SK-N-SH treated with all-trans-retinoic acid at 6 μM for 48 hours (cell line): ENCODE measurements around the gene MCRIP2.

Experiments used
- ATAC-seq: fragments of 200-7000 bp; cut with Tn5 transposase; 3 replicates; pipeline ENCODE4 v1.9.1; 2020; ENCODE audit warnings: mild to moderate bottlenecking, moderate library complexity
- ARNTL ChIP-seq: fragments of 450-650 bp; formaldehyde crosslinking; IDR thresholded peaks from 2 replicates; pipeline ENCODE4 v1.5.0; 2020; ENCODE audit warnings: low read depth, mild to moderate bottlenecking, moderate library complexity, borderline replicate concordance
- BACH2 ChIP-seq: fragments of 250-450 bp; sonication (Bioruptor Pico); IDR thresholded peaks from 2 replicates; pipeline ENCODE4 v1.9.0; 2021; ENCODE audit warnings: mild to moderate bottlenecking, borderline replicate concordance
- CSDC2 ChIP-seq: fragments of 250-450 bp; sonication (Bioruptor Pico); IDR thresholded peaks from 2 replicates; pipeline ENCODE4 v1.5.0; 2020; ENCODE audit warnings: mild to moderate bottlenecking, moderate library complexity
- ESRRG ChIP-seq: fragments of 250-450 bp; sonication (Bioruptor Pico); IDR thresholded peaks from 2 replicates; pipeline ENCODE4 v1.6.1; 2021; ENCODE audit warnings: mild to moderate bottlenecking
- GLIS3 ChIP-seq: fragments of 250-450 bp; sonication (Bioruptor Pico); IDR thresholded peaks from 2 replicates; pipeline ENCODE4 v1.5.0; 2020; ENCODE audit warnings: mild to moderate bottlenecking, moderate library complexity
- ISL1 ChIP-seq: fragments of 250-450 bp; sonication (Bioruptor Pico); IDR thresholded peaks from 2 replicates; pipeline ENCODE4 v2.1.2; 2022; ENCODE audit warnings: mild to moderate bottlenecking, moderate library complexity
- OSR1 ChIP-seq: fragments of 250-450 bp; sonication (Bioruptor Pico); IDR thresholded peaks from 2 replicates; pipeline ENCODE4 v1.8.0; 2022; ENCODE audit warnings: moderate library complexity, mild to moderate bottlenecking, inconsistent platforms
- PPARA ChIP-seq: fragments of 250-450 bp; sonication (Bioruptor Pico); IDR thresholded peaks from 2 replicates; pipeline ENCODE4 v1.5.0; 2020; ENCODE audit warnings: mild to moderate bottlenecking, borderline replicate concordance
- RARB ChIP-seq: fragments of 250-450 bp; sonication (Bioruptor Pico); IDR thresholded peaks from 2 replicates; pipeline ENCODE4 v1.8.0; 2021; ENCODE audit warnings: mild to moderate bottlenecking, moderate library complexity
- SNAI2 ChIP-seq: fragments of 250-450 bp; sonication (Bioruptor Pico); IDR thresholded peaks from 2 replicates; pipeline ENCODE4 v1.5.0; 2020; ENCODE audit warnings: mild to moderate bottlenecking, moderate library complexity
- TCF4 ChIP-seq: fragments of 250-450 bp; sonication (Bioruptor Pico); IDR thresholded peaks from 2 replicates; pipeline ENCODE4 v1.8.0; 2021; ENCODE audit warnings: mild to moderate bottlenecking, moderate library complexity, borderline replicate concordance
- TOX ChIP-seq: fragments of 250-450 bp; sonication (Bioruptor Pico); IDR thresholded peaks from 2 replicates; pipeline ENCODE4 v1.8.0; 2021; ENCODE audit warnings: mild to moderate bottlenecking, moderate library complexity, borderline replicate concordance
- ZC3H10 ChIP-seq: fragments of 250-450 bp; sonication (Bioruptor Pico); IDR thresholded peaks from 2 replicates; pipeline ENCODE4 v1.5.1; 2021; ENCODE audit warnings: mild to moderate bottlenecking, moderate library complexity
- ZFP3 ChIP-seq: fragments of 250-450 bp; sonication (Bioruptor Pico); IDR thresholded peaks from 2 replicates; pipeline ENCODE4 v1.5.0; 2020; ENCODE audit warnings: mild to moderate bottlenecking, moderate library complexity
- ZFP30 ChIP-seq: fragments of 450-650 bp; formaldehyde crosslinking; IDR thresholded peaks from 2 replicates; pipeline ENCODE4 v1.5.0; 2022; ENCODE audit warnings: mild to moderate bottlenecking, moderate library complexity
- ZNF565 ChIP-seq: fragments of 450-650 bp; formaldehyde crosslinking; conservative IDR thresholded peaks from 2 replicates; pipeline ENCODE4 v1.5.0; 2020; ENCODE audit warnings: low read depth, mild to moderate bottlenecking, moderate library complexity
- ZNF70 ChIP-seq: fragments of 450-650 bp; formaldehyde crosslinking; IDR thresholded peaks from 2 replicates; pipeline ENCODE4 v1.5.0; 2020; ENCODE audit warnings: mild to moderate bottlenecking, moderate library complexity
- ZNF8 ChIP-seq: fragments of 450-650 bp; formaldehyde crosslinking; IDR thresholded peaks from 2 replicates; pipeline ENCODE4 v1.5.0; 2020; ENCODE audit warnings: mild to moderate bottlenecking, moderate library complexity
- TF ChIP-seq, protein P1 (sequence below): fragments of 250-450 bp; sonication (Bioruptor Pico); IDR thresholded peaks from 2 replicates; pipeline ENCODE4 v1.8.0; 2020; ENCODE audit warnings: mild to moderate bottlenecking, moderate library complexity, borderline replicate concordance
- TF ChIP-seq, protein P2 (sequence below): fragments of 250-450 bp; sonication (Bioruptor Pico); IDR thresholded peaks from 2 replicates; pipeline ENCODE4 v1.8.0; 2021; ENCODE audit warnings: low read depth, mild to moderate bottlenecking, moderate library complexity, borderline replicate concordance
- TF ChIP-seq, protein P3 (sequence below): fragments of 250-450 bp; sonication (Bioruptor Pico); IDR thresholded peaks from 2 replicates; pipeline ENCODE4 v1.5.1; 2021; ENCODE audit warnings: mild to moderate bottlenecking, moderate library complexity
- TF ChIP-seq, protein P4 (sequence below): fragments of 250-450 bp; sonication (Bioruptor Pico); IDR thresholded peaks from 2 replicates; pipeline ENCODE4 v1.5.1; 2020; ENCODE audit warnings: low read depth, mild to moderate bottlenecking, moderate library complexity

MCRIP2 gene

DNA sequence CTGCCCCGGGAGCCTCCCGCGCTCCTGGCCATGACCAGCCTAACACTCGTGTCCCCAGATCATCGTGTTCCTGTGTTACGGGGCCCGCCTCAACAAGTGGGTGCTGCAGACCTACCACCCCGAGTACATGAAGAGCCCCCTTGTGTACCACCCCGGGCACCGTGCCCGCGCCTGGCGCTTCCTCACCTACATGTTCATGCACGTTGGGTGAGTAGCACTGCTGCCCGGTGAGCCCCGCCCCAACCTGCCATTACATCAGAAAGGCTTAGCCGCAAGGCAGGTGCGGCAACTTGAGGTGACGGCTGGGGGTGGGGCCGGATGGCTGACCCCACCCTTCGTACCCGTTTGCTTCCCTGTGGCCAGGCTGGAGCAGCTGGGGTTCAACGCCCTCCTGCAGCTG lies 35.3 kb downstream of the MCRIP2 start:
- TF ChIP-seq ZFP3 (no peak), SNAI2 (CRISPR knock-in tag) (no peak), ZFP30 (CRISPR knock-in tag) (no peak), BACH2 (no peak), ZNF8 (CRISPR knock-in tag) (no peak), ISL1 (CRISPR knock-in tag) (no peak), CSDC2 (no peak), TOX (no peak), PPARA (no peak), ZC3H10 (no peak), ESRRG (CRISPR knock-in tag) (no peak)
- TF ChIP-seq, protein P1, sequence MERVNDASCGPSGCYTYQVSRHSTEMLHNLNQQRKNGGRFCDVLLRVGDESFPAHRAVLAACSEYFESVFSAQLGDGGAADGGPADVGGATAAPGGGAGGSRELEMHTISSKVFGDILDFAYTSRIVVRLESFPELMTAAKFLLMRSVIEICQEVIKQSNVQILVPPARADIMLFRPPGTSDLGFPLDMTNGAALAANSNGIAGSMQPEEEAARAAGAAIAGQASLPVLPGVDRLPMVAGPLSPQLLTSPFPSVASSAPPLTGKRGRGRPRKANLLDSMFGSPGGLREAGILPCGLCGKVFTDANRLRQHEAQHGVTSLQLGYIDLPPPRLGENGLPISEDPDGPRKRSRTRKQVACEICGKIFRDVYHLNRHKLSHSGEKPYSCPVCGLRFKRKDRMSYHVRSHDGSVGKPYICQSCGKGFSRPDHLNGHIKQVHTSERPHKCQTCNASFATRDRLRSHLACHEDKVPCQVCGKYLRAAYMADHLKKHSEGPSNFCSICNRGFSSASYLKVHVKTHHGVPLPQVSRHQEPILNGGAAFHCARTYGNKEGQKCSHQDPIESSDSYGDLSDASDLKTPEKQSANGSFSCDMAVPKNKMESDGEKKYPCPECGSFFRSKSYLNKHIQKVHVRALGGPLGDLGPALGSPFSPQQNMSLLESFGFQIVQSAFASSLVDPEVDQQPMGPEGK (CRISPR knock-in tag): no peak
- TF ChIP-seq, protein P2, sequence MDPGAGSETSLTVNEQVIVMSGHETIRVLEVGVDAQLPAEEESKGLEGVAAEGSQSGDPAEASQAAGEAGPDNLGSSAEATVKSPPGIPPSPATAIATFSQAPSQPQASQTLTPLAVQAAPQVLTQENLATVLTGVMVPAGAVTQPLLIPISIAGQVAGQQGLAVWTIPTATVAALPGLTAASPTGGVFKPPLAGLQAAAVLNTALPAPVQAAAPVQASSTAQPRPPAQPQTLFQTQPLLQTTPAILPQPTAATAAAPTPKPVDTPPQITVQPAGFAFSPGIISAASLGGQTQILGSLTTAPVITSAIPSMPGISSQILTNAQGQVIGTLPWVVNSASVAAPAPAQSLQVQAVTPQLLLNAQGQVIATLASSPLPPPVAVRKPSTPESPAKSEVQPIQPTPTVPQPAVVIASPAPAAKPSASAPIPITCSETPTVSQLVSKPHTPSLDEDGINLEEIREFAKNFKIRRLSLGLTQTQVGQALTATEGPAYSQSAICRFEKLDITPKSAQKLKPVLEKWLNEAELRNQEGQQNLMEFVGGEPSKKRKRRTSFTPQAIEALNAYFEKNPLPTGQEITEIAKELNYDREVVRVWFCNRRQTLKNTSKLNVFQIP (CRISPR knock-in tag): no peak
- TF ChIP-seq, protein P3, sequence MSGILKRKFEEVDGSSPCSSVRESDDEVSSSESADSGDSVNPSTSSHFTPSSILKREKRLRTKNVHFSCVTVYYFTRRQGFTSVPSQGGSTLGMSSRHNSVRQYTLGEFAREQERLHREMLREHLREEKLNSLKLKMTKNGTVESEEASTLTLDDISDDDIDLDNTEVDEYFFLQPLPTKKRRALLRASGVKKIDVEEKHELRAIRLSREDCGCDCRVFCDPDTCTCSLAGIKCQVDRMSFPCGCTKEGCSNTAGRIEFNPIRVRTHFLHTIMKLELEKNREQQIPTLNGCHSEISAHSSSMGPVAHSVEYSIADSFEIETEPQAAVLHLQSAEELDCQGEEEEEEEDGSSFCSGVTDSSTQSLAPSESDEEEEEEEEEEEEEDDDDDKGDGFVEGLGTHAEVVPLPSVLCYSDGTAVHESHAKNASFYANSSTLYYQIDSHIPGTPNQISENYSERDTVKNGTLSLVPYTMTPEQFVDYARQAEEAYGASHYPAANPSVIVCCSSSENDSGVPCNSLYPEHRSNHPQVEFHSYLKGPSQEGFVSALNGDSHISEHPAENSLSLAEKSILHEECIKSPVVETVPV (CRISPR knock-in tag): no peak
- TF ChIP-seq, protein P4, sequence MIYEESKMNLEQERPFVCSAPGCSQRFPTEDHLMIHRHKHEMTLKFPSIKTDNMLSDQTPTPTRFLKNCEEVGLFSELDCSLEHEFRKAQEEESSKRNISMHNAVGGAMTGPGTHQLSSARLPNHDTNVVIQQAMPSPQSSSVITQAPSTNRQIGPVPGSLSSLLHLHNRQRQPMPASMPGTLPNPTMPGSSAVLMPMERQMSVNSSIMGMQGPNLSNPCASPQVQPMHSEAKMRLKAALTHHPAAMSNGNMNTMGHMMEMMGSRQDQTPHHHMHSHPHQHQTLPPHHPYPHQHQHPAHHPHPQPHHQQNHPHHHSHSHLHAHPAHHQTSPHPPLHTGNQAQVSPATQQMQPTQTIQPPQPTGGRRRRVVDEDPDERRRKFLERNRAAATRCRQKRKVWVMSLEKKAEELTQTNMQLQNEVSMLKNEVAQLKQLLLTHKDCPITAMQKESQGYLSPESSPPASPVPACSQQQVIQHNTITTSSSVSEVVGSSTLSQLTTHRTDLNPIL (CRISPR knock-in tag): no peak
- ATAC-seq: no peak

DNA sequence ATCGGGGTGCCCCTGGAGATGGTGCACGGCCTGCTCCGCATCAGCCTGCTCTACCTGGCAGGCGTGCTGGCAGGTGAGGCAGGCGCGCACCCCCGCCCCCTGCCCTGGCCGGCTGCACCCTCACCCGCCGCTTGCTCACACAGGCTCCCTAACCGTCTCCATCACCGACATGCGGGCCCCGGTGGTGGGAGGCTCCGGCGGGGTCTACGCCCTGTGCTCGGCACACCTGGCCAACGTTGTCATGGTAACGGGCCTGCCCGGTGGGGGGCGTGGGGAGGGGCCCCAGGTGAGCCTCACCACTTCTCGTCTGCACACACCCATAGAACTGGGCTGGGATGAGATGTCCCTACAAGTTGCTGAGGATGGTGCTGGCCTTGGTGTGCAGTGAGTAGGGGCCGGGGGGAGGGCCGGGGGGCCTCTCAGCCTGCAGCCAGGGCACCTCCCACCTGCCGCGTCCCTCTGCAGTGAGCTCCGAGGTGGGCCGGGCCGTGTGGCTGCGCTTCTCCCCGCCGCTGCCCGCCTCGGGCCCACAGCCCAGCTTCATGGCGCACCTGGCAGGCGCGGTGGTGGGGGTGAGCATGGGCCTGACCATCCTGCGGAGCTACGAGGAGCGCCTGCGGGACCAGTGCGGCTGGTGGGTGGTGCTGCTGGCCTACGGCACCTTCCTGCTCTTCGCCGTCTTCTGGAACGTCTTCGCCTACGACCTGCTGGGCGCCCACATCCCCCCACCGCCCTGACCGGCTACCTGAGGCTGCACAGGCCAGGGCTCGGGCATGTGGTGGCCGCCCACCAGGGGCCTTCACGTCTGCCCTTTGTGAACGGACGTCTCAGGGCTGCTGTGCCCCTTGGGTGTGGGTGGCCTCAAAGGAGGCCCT lies 35.9 kb downstream of the MCRIP2 start:
- no peak for TF ChIP-seq SNAI2 (CRISPR knock-in tag)
- TF ChIP-seq ZC3H10: no peak
- no peak for TF ChIP-seq ZFP3
- TF ChIP-seq RARB (CRISPR knock-in tag): no peak
- no peak for TF ChIP-seq PPARA
- TF ChIP-seq ZNF70: no peak
- no peak for TF ChIP-seq TOX
- TF ChIP-seq ZNF565 (CRISPR knock-in tag): no peak
- TF ChIP-seq, protein P1 (CRISPR knock-in tag): no peak
- no peak for TF ChIP-seq ARNTL (CRISPR knock-in tag)
- TF ChIP-seq OSR1: no peak
- TF ChIP-seq ZFP30 (CRISPR knock-in tag): no peak
- ATAC-seq: no peak

DNA sequence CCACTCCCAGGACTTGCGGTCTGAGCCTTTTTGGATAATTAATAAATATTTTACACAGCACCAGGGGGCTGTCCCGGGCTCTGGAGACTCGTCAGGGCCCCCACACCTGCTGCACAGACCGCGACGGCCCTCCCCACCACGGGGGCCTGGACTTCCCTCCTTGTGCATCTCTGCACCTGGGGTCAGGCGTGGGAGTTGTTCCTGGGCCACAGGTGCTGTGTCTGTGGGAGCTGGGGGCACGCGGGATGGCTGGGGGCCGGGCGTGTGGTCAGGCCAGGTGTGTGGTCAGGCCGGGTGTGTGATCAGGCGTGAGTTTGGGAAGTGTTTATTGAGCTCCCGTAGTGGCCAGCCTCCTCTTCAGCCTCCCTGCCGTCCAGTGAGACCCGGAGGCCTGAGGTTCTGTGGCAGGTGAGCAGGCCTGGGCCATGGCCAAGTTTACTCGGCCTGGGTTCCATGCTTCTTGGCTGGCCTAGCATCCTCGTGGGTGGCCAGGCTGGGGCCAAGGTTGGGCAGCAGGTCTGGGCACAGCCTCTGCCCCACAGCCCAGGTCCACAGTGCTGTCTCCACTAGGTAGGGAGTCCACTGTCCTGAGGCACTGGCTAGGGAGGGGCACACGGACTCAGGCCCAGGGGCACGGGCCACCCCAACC lies 36.7 kb downstream of the MCRIP2 start:
- no peak for ATAC-seq
- TF ChIP-seq CSDC2 (no peak), ISL1 (CRISPR knock-in tag) (no peak), SNAI2 (CRISPR knock-in tag) (no peak), PPARA (no peak), ARNTL (CRISPR knock-in tag) (no peak), ZFP3 (no peak), GLIS3 (CRISPR knock-in tag) (no peak), TCF4 (CRISPR knock-in tag) (no peak), ZNF8 (CRISPR knock-in tag) (no peak), ESRRG (CRISPR knock-in tag) (no peak), ZNF70 (no peak)
- TF ChIP-seq, protein P1 (CRISPR knock-in tag): no peak
- TF ChIP-seq, protein P2 (CRISPR knock-in tag): no peak
- TF ChIP-seq, protein P3 (CRISPR knock-in tag): no peak
